HG02938 (cell line): ENCODE measurements around the gene STAC2.
"Not testable (repeated sequence)": the region's sequence is repeated elsewhere in the genome, so short reads cannot be mapped to it uniquely, and the experiment has no call there.

Experiments
- ATAC-seq: cut with Tn5 transposase; IDR thresholded peaks from one replicate; pipeline ENCODE4 v1.9.1; 2021; ENCODE audit warnings: mild to moderate bottlenecking, moderate library complexity; ENCODE audit not compliant: unreplicated experiment

Gene STAC2

DNA sequence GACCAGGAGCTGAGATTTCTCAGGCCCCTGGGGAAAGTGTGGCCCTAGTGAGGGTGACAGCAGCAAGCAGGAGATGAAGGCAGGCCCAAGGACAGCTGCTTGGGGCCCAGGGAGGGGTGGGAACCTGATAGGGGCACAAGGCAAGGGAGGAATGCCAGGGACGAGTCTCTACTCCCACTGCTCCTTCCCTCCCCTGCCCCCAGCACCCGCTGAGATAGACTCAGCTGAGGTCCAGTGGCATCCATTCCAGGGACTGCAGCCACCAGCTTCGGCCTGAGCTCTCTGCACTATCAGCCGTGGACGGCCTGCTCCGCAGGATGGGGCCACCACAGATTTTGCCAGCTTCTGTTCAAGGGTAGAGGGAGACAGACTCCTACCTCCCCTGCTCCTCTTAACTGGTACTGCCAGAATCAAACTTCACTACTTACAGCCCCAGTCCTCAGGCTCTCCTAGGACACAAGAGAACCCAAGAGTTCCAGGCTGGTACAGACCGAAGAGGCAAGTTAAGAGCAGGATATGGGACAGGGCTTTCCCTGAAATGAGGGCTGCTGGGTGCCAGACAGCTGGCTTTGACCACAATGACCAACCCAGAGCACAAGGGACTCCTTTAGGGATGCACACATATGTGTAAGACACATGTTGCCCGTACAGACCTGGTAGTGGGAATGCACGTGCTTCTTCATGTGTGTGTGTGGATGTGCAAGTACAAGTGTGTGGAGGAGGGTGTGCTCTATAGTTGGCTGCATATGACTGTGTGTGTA, 33.8 kb downstream of the STAC2 start:
- ATAC-seq, result no peak

DNA sequence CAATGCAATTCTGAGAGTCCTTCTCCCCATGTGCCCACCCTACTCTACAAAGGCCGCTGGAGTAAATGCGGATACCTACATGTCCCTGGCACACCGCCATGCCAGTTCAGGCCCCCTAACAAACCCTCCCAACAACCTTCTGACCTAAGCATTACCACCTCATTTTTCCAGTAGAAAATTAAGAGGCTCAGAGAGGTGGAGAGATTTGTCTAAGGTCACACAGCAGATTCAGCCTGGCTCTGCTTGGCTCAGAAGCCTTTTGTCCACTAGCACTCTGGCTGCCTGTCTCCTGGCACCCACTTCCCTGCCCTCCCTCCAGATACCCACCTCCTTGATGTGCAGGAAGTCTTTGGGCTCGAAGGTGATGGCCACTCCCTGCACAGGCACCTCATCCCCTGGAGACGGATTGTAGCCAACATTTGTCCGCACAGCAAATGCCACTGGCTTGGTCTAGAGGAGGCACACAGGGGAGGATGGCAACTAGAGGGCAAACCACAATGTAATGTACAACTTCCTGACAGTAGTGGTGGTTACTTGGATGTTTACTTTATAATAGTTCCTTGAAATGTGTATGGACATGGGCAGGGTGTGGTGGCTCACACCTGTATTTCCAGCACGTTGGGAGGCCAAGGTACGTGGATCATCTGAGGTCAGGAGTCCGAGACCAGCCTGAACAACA, 38.5 kb downstream of the STAC2 start:
- ATAC-seq, result no peak

DNA sequence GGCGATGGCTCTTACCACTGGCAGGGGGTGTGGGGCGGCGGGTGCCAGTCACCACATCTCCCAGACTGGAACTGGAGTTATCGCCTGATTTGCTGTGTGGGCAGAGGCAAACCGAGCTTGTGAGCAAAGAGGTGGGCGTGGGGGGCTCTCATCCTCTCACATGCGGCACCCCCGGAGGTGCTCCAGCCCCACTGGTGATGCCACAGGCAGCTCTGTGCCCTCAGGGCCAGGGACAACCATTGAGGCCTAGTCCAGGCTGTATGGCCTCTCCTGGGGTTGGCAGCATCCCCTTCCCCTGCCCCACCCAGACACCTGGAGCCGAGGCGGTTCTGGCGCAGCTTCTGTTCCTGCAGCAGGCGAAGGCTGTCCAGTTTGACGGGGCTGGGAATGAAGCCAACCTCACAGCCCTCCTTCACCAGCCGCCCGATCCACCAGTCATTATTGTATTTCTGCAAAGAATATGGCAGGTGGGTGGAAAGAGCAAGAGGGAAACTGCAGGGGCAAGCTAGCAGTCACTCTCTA, 39.2 kb downstream of the STAC2 start:
- ATAC-seq, result no peak

DNA sequence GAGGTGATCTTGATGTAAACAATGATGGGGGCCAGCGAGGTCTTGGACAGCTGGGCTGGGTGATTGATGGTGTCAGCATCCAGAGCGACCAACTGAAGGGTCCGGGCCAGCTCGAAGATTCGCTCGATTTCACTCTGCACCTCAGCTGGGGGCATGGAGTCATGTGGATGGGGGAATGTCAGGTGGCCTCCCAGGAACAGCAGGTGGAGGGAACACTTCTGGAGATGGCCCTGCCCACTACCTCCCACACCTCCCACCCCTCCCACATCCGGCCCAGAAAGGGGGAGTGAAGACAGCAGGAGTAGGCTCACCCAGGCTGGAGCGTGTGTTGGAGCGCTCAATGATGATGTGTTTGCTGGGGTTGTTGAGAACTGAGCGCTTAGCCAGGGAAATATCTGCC, 42.0 kb downstream of the STAC2 start:
- no peak for ATAC-seq

DNA sequence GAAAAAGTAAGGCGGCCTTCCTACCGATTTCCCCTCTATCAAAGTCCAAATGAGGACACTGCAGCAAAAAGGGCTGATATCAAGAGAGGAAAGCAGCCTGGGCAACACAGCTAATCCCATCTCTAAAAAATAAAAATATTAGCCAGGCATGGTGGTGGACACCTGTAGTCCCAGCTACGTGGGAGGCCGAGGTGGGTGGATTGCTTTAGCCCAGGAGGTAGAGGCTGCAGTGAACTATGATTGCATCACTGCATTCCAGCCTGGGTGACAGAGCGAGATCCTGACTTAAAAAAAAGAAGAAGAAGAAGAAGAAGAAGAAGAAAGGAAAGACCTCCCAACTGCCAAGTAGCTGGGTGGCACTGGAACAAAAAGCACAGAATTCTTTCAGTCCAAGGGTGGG, 42.7 kb downstream of the STAC2 start:
- no peak for ATAC-seq

DNA sequence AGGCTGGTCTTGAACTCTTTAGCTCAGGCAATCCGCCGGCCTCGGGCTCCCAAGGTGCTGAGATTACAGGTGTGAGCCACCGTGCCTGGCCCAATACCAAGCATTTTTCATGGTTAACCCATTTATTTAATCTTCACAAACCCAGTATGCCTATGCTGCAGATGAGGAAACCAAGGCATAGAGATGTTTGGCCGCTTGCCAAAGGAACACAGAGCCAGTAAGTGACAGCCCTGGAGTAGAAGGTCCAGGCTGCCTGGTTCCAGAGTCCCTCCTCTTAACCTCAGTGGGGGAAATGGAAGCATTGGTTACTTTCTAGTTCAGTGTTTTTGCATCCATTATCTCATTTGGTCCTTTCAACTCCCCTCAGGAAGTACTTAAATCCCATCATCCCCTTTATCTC, 44.4 kb downstream of the STAC2 start:
- no peak for ATAC-seq

DNA sequence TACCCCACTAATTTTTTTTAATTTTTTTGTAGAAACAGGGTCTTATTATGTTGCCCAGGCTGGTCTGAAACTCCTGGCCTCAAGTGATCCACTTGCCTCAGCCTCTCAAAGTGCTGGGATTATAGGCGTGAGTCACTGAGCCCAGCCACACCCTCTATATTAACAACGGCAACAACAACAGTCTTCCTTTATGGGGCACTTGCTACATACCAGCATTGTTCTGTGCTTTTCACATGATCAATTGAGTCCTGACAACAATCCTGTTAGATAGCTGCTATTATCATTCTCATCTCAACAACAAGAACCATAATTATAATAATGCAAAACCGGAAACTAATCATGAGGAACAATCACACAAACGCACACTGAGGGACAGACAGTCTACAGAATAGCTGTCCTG, 47.2 kb downstream of the STAC2 start:
- no peak for ATAC-seq

DNA sequence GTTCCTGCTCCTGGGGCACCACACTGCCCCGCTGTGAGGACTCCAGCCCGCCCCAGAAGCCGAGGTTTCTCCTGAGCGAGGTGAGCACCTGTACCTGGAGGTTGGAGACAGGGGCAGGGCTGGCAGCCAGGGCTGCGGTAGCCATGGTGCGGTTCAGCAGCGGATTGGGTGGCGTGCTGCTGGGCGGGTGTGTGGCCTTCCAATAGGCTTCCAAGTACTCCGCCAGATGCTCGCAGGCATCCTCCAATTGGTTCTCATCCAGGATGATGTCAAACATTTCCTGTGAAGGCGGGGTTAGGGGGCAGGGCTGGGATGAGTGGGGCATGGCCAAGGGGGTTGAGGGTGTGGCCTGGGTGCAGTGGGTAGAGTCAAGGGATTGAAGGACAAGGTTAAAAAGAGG, 48.5 kb downstream of the STAC2 start:
- no peak for ATAC-seq

DNA sequence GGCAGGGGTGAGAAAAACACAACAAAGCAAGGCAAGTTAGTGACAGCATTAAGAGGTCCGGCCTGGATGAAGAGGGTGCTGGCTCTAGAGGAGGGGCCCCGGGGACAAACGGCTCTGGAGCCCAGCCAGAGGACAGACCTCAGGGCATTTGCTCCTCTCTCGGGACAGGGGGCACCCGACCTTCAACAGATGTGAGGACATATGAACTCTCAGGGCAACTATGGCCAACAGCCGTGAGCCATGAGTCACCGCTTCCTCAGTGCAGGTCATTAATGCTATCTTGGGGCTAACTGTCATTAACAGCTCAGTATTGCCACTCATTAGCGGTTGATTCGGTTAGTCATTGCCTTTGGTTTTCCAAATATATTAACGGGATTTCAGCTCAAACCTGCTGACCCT, 50.1 kb downstream of the STAC2 start:
- ATAC-seq, result no peak

DNA sequence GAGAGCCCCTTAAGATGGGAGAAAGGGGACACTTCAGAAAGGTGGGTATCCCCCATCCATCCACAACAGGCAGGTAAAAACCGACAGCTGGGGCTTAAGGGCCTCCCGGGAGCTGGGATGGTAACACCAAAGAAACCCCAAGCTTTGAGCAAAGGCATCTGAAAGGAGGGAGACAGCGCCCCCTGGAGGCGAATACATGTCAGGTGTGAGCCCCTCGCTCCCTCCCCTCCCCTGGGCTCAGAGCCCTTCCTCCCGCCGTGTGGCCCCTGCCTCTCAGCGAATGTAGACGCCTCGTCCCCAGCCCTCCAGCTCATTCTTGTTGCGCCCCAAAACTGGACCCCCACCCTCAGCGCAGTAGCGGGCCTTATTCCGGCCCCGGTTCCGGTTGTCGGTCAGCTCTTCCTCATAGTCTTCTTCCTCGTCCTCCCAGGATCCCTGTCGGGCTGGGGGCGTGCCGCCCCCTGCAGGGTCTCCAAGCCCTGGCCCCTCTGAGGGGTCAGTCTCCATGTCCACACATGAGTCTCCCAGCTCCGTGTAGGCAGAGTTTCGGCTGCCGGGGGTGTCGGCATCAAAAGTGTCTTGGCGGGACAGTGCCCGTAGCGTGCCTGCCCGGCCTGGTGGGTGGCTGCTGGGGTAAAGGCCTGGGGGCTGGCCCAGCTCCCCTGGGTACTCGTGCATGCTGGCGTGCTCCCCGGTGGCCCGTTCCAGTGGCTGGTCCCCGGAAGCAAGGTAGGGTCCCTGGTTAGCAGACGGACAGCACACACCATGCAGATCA, 50.6 kb downstream of the STAC2 start:
- no peak for ATAC-seq

DNA sequence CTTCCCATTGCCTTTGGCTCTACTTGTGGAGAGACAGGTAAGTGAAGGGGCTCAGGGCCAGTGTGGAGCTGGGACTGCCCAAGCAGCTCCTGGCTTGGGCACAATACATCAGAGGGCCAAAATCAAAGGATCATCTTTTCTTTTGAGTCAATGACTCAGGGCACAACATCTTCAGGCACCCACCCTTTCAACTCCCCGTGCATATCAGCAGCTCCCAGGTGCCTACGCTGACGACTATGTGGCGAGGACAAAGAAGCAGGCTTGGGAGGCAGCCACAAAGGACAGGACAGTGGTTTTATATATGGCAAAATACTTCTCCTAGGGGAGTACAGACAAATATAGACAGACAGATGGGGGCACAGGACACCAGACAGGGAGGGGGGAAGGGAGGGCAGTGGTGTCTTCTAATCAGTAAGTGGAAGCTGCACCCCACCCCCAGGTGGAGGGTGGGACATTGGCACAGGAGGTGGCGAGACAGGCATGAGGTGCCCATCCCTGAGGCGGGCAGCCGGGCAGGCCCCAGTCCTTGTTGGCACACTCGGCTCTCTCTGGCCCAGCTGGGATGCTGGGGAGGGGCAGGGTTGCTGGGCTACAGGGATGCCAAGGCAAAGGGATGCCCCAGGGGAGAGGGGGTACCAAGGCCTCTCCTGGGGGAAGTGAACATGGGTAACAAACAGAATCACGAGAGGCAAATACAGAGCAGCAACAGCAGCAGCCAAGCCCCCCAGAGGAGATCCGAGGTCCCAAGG, 52.0 kb downstream of the STAC2 start:
- no peak for ATAC-seq

DNA sequence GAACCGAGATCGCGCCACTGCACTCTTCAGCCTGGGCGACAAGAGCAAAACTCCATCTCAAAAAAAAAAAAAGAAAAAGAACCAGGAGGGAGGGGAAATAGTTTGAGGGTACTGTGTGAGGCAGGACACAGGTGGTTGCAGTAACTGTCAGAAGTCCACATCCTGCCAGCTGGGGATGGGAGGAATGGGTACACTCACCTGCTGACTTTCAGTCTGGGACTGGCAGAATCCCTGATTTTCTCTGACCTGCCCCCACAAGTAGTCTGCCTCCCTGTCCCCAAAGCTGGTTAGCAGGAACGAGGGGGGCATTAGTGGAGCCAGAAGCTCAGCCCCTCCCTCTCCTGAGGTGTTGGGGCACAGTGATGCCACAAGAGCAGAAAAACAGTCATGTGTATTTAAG, 52.7 kb downstream of the STAC2 start:
- no peak for ATAC-seq

DNA sequence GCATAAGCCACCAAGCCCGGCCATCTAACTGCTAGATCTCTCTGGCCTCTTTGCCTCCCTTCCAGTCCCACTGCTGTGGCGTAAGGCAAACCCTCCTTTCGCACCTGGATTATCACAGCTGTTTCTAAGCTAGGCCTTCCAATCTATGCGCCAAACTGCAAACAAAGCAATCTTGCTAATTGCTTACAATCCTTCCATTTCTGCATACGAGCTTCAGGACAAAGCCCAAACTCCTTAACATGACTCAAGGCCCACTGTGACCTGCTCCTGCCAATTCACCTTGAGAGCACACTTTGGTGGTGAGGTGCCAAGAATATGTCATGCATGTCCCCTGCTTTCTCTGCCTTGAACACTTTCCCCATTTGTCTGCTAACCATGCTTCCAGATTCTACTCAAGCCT, 53.8 kb downstream of the STAC2 start:
- no peak for ATAC-seq

DNA sequence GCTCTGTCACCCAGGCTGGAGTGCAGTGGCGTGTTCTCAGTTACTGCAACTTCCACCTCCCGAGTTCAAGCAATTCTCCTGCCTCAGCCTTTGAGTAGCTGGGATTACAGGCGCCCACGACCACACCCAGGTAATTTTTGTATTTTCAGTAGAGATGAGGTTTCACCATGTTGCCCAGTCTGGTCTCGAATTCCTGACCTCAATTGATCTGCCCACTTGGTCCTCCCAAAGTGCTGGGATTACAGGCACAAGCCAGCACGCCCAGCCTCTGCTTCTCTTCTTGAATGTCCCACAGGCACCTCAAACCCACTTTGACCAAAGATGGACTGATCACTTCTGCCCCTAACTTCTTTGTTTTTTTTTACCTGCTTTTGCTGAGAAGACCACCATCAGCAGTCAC, 55.2 kb downstream of the STAC2 start:
- no peak for ATAC-seq

DNA sequence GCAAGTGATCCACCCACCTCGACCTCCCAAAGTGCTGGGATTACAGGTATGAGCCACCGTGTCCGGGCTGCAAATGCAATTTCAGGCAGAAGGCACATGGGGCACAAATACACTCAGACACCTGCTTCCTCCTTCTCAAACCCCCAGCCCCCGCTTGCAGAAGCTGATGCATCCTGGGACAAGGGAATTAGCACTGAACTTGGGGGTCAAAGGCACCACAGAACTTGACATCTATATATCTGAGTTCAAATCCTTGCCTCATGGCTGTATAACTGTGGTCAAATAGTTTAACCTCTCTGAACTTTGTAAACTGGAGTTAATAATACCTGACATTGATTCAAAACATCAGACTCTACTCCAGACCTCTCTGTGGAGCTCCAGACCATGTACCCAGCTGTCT, 55.6 kb downstream of the STAC2 start:
- no peak for ATAC-seq

DNA sequence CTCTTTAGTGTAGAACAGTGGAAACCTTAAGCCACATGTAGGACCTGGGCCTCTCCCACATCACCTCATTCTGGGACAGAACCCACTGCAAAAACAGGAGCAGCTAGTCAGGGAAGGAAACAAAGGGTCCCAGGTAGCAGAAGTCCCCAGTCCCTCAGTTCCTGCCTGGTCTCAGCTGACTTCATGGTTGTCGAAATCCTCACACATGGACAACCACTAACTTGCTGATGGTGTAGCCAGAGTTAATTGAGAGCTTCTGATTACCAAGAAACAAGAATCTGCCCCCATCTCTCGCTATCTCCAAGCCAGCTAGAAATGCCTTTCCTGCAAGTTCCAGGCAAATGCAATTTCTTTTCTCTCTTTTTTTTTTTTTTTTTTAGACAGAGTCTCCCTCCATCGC, 56.2 kb downstream of the STAC2 start:
- no peak for ATAC-seq

DNA sequence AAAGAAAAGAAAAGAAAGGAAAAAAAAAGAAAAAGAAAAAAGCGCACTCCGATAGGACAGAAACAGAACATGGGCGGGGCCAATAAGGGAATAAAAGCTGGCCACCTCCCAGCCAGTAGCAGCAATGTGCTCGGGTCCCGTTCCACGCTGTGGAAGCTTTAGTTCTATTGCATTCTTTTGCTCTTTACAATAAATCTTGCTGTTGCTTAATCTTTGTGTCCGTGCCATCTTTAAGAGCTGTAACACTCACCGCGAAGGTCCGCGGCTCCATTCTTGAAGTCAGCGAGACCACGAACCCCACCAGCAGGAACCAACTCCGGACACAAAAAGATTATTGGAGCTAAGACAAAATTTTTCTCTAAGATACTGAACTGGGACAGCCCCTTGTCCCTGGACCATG, 56.6 kb downstream of the STAC2 start:
- no peak for ATAC-seq

DNA sequence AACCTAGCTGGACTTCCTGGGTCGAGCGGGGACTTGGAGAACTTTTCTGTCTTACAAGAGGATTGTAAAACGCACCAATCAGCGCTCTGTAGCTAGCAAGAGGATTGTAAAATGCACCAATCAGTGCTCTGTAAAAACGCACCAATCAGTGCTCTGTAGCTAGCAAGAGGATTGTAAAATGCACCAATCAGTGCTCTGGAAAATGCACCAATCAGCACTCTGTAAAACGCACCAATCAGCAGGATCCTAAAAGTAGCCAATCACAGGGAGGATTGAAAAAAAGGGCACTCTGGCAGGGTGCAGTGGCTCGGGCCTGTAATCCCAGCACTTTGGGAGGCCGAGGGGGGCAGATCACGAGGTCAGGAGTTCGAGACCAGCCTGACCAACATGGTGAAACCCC, 57.2 kb downstream of the STAC2 start:
- not testable (repeated sequence) for ATAC-seq

DNA sequence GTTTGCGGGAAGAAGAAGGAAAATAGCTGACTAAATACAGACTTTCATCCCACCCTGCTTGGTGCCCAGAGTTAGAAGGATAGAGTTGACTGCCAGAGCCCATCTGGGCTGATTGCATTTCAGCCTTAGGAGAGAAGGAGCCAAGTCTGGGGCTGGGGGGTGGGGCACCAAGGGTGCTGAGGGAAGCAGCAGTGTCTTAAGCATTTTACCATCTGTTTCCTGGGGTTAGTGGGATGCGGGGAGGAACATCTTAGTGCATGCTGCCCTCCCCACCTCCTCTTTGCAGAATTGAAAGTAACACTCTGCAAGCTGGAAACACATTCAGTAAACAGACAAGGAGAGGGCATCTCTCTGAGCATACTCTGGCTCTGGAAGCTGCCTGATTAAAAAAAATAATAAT, 58.3 kb downstream of the STAC2 start:
- ATAC-seq, result no peak

DNA sequence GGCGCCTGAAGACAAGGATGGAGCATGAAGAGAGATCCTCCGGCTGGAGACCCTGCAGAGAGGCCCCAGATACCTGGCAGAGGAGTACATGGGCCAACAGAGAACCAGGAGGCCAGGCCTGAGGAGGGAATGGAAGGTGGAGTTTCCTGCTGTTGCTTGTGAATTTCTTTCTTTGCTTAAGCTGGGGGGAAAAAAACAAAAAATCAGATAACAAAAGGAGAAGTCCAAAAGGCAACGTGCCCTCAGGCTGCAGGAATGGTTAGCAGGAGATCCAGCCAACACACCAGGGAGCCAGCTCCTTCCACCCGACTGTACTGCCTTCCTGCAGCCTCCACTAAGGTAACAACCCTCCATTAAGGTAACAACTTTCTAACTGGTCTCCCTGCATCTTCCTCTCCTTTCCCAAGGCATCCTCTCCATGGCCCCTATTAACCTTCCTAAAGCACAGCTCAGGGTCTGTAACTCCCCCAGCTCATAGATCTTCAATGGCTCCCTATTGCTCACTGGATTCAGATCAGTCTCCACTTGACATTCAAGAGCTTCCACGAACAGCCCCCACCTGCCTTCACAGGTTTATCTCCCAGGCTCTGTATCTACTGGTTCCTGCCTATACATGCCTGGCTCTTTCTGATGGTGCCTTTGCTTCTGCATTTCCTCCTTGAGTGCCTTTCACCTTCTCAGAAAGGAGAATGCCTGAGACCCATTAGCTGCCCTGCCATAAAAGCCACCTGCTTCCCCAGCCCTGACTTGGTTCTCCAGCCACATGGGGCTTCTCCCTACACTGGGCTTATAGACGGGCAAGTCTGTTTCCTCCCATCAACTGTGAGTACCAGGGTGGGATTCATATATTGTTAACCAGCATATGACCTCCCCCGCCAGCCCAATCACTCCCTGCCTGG, 59.1 kb downstream of the STAC2 start:
- no peak for ATAC-seq
